Hematopoietic multipotent progenitor cell treated with erythropoietin and hydrocortisone succinate and interleukin-3 and kit ligand, for 15 days (in vitro differentiated cells): Measurements from ENCODE around the gene PTBP3.
A peak's percentile ranks its signal among the peaks of the same experiment; 100 is the strongest.

Source experiments
- DNase-seq: peaks from one replicate; pipeline ENCODE4 v3.0.0-alpha.2; 2015; ENCODE audit warnings: low spot score

The PTBP3 gene

GRCh38 chr9:112360047-112360804, 26.8 kb upstream of the PTBP3 start:
- no peak for DNase-seq

GRCh38 chr9:112355427-112355897, 22.0 kb upstream of the PTBP3 start:
- DNase-seq: no peak

GRCh38 chr9:112354081-112354743, 20.8 kb upstream of the PTBP3 start:
- no peak for DNase-seq

GRCh38 chr9:112352209-112352608, 18.8 kb upstream of the PTBP3 start:
- no peak for DNase-seq

- no peak for DNase-seq
These were observed 17.8 kb upstream of the PTBP3 start for GRCh38 chr9:112351184-112351583.

- no peak for DNase-seq
These were observed 15.6 kb upstream of the PTBP3 start for GRCh38 chr9:112349008-112349333.

- DNase-seq: peak; percentile 64
These were observed 15.0 kb upstream of the PTBP3 start for GRCh38 chr9:112348257-112349007.

GRCh38 chr9:112341730-112342129, 8.3 kb upstream of the PTBP3 start:
- no peak for DNase-seq

- no peak for DNase-seq
These were observed 6.5 kb upstream of the PTBP3 start for GRCh38 chr9:112339886-112340285.

- DNase-seq: no peak
These were observed 5.1 kb upstream of the PTBP3 start for GRCh38 chr9:112338561-112338960.

GRCh38 chr9:112337547-112337946, 4.1 kb upstream of the PTBP3 start:
- DNase-seq: no peak

- DNase-seq: peak; percentile 46
These were observed 1.0 kb upstream of the PTBP3 start for GRCh38 chr9:112334432-112334841.

- DNase-seq: peak; percentile 89
These were observed 416 bp upstream of the PTBP3 start for GRCh38 chr9:112333639-112334431.

GRCh38 chr9:112332674-112332976, 794 bp downstream of the PTBP3 start:
- DNase-seq: no peak

GRCh38 chr9:112332214-112332613, 1.2 kb downstream of the PTBP3 start:
- peak; percentile 20 for DNase-seq

- peak; percentile 21 for DNase-seq
These were observed 1.8 kb downstream of the PTBP3 start for GRCh38 chr9:112331674-112331952.

GRCh38 chr9:112328545-112328944, 4.9 kb downstream of the PTBP3 start:
- no peak for DNase-seq

- no peak for DNase-seq
These were observed 5.5 kb downstream of the PTBP3 start for GRCh38 chr9:112327718-112328450.

GRCh38 chr9:112326194-112326593, 7.2 kb downstream of the PTBP3 start:
- DNase-seq: no peak

- no peak for DNase-seq
These were observed 7.8 kb downstream of the PTBP3 start for GRCh38 chr9:112325600-112325999.

- no peak for DNase-seq
These were observed 8.3 kb downstream of the PTBP3 start for GRCh38 chr9:112325127-112325526.

- no peak for DNase-seq
These were observed 10.0 kb downstream of the PTBP3 start for GRCh38 chr9:112323378-112323854.
